Endothelial cell of umbilical vein (primary cell): ENCODE measurements around the gene VWA5B2. TPM values are rescaled to one million over a fixed set of nuclear protein-coding genes. Genes with fewer than 3 reads are reported as not detected.

Experiments
- BruUV-seq: library from RNA; stranded (reverse); fragments of 400-500 nt; replicated peaks from 2 replicates; lab custom pipeline; 2021; lab: Mats Ljungman, UMichigan
- CTCF ChIA-PET: fragments of 300-600, 350-600 bp; sonication (Branson Sonifier 250); formaldehyde crosslinking; loops from one replicate; lab custom pipeline; 2021; ENCODE audit warnings: antibody characterized with exemption, inconsistent platforms; lab: Charles Lee
- POLR2A ChIA-PET: fragments of 300-600, 350-600 bp; sonication (Branson Sonifier 250); formaldehyde crosslinking; loops from one replicate; lab custom pipeline; 2021; ENCODE audit warnings: antibody characterized with exemption, inconsistent platforms; lab: Charles Lee
- DNase-seq: peaks from one replicate; pipeline ENCODE4 v3.0.0-alpha.2; 2011; ENCODE audit warnings: low read depth, low spot score
- FAIRE-seq: peaks from 2 replicates; lab custom pipeline; 2011; peaks lifted over from hg19 to GRCh38; lab: Jason Lieb, UNC
- H2AFZ ChIP-seq: 2 replicates; pipeline ENCODE4 v1.6.0; 2012; ENCODE audit warnings: low read depth, low read length, control low read depth, inconsistent platforms
- H3K27ac ChIP-seq: 2 replicates; pipeline ENCODE4 v1.5.1; 2011; ENCODE audit warnings: low read depth, mild to moderate bottlenecking, control low read depth, low read length, moderate library complexity; ENCODE audit not compliant: insufficient read depth
- H3K27me3 ChIP-seq, 2 experiments: 2 replicates each; pipeline versions ENCODE4 v1.6.0 to v1.6.1; 2011; ENCODE audit warnings: low read length in 2 of 2, mixed read lengths in 1 of 2; ENCODE audit not compliant: control insufficient read depth in 2 of 2, insufficient read depth in 2 of 2
- H3K36me3 ChIP-seq, 2 experiments: 2 replicates in 1 of 2; 3 replicates in 1 of 2; pipeline ENCODE4 v1.5.1; 2011; ENCODE audit warnings: low read length in 2 of 2, mild to moderate bottlenecking in 1 of 2, moderate library complexity in 1 of 2; ENCODE audit not compliant: control insufficient read depth in 2 of 2, insufficient read depth in 2 of 2; ENCODE audit errors: extremely low read depth in 1 of 2
- H3K4me1 ChIP-seq: 3 replicates; pipeline ENCODE4 v1.5.1; 2011; ENCODE audit warnings: mild to moderate bottlenecking, low read length; ENCODE audit not compliant: control insufficient read depth, insufficient read depth; ENCODE audit errors: extremely low read depth
- H3K4me2 ChIP-seq: 2 replicates; pipeline ENCODE4 v1.6.1; 2011; ENCODE audit warnings: low read length, control low read depth, mixed read lengths; ENCODE audit not compliant: insufficient read depth
- H3K4me3 ChIP-seq, 3 experiments: fragments of 200-600 bp in 1 of 3; sonication (generic), shearing (Covaris generic) in 1 of 3; replicated peaks in 1 of 3; 2 replicates each; pipeline ENCODE4 v1.5.1; 2011 to 2016; ENCODE audit warnings: control low read depth in 3 of 3, low read length in 3 of 3, mild to moderate bottlenecking in 2 of 3, inconsistent platforms in 1 of 3, low read depth in 1 of 3, moderate library complexity in 1 of 3; ENCODE audit not compliant: insufficient read depth in 1 of 3
- H3K79me2 ChIP-seq: 2 replicates; pipeline ENCODE4 v1.6.0; 2012; ENCODE audit warnings: low read length, inconsistent platforms; ENCODE audit not compliant: control insufficient read depth, insufficient read depth
- H3K9ac ChIP-seq: replicated peaks from 2 replicates; pipeline ENCODE3; 2011; ENCODE audit warnings: low read length, control low read depth; ENCODE audit not compliant: insufficient read depth; ENCODE audit errors: extremely low read depth
- H3K9me1 ChIP-seq: replicated peaks from 3 replicates; pipeline ENCODE4 v1.6.0; 2011; ENCODE audit warnings: mild to moderate bottlenecking, low read length; ENCODE audit not compliant: control insufficient read depth, insufficient read depth; ENCODE audit errors: extremely low read depth
- H3K9me3 ChIP-seq: replicated peaks from 2 replicates; pipeline ENCODE4 v1.5.1; 2012; ENCODE audit warnings: low read length, inconsistent platforms; ENCODE audit not compliant: control insufficient read depth, insufficient read depth
- H4K20me1 ChIP-seq: replicated peaks from 2 replicates; pipeline ENCODE3; 2011; ENCODE audit warnings: mild to moderate bottlenecking, low read length; ENCODE audit not compliant: control insufficient read depth, insufficient read depth; ENCODE audit errors: extremely low read depth
- EZH2 ChIP-seq: IDR thresholded peaks from 2 replicates; pipeline ENCODE4 v1.6.1; 2012; ENCODE audit warnings: borderline replicate concordance, low read depth, mild to moderate bottlenecking, moderate library complexity, low read length, inconsistent platforms; ENCODE audit not compliant: severe bottlenecking
- GATA2 ChIP-seq: IDR thresholded peaks from 2 replicates; pipeline ENCODE4 v1.7.0; 2011; ENCODE audit warnings: low read depth, mild to moderate bottlenecking, moderate library complexity, mixed read lengths, low read length; ENCODE audit not compliant: insufficient read length, insufficient read depth
- MYC ChIP-seq: IDR thresholded peaks from one replicate; pipeline ENCODE4 v1.6.1; 2011; ENCODE audit warnings: mild to moderate bottlenecking, low read depth, low read length
- POLR2A ChIP-seq: IDR thresholded peaks from 2 replicates; pipeline ENCODE4 v1.6.1; 2012; ENCODE audit warnings: low read depth, mild to moderate bottlenecking, control low read depth, low read length
- dilution Hi-C: fragments of 300-500 bp; cut with MboI; formaldehyde crosslinking; loops from one replicate; pipeline ENCODE4 v1.15.0; 2019; ENCODE audit warnings: low sequenced_read_pairs; ENCODE audit not compliant: extremely low pct_ligation_motif_present
- intact Hi-C: fragments of 100-400 bp; cut with micrococcal nuclease; formaldehyde crosslinking; loops from one replicate; pipeline ENCODE4 v1.10.0; 2022
- polyA plus RNA-seq, 4 experiments: library from polyadenylated mRNA; depleted of rRNA in 3 of 4; stranded (reverse) in 3 of 4; unstranded in 1 of 4; fragments of >200 nt; gene quantifications; 2 replicates each; pipeline versions ENCODE4 v1.2.1 to v1.2.3, GENCODE V29; 2011 to 2012; ENCODE audit warnings: missing spikeins in 1 of 4
- total RNA-seq: library from RNA; stranded (reverse); gene quantifications from 2 replicates; pipeline ENCODE4 v1.2.3, GENCODE V29; 2021
- TF ChIP-seq, protein P1 (sequence below), 2 donors: IDR thresholded peaks; 1 replicate in 1 of 2; 2 replicates in 1 of 2; pipeline ENCODE4 v1.5.1; 2011; ENCODE audit warnings: low read length in 2 of 2, mild to moderate bottlenecking in 2 of 2, moderate library complexity in 2 of 2, control low read depth in 1 of 2, inconsistent platforms in 1 of 2, low read depth in 1 of 2; ENCODE audit not compliant: insufficient read depth in 1 of 2; ENCODE audit errors: extremely low read depth in 1 of 2

The VWA5B2 gene
- total and polyA plus RNA-seq, 2 donors (not counting 3 experiments of a cell fraction or from before 2014, with no cell fraction given), result 0.03 TPM; not detected in 1

DNA sequence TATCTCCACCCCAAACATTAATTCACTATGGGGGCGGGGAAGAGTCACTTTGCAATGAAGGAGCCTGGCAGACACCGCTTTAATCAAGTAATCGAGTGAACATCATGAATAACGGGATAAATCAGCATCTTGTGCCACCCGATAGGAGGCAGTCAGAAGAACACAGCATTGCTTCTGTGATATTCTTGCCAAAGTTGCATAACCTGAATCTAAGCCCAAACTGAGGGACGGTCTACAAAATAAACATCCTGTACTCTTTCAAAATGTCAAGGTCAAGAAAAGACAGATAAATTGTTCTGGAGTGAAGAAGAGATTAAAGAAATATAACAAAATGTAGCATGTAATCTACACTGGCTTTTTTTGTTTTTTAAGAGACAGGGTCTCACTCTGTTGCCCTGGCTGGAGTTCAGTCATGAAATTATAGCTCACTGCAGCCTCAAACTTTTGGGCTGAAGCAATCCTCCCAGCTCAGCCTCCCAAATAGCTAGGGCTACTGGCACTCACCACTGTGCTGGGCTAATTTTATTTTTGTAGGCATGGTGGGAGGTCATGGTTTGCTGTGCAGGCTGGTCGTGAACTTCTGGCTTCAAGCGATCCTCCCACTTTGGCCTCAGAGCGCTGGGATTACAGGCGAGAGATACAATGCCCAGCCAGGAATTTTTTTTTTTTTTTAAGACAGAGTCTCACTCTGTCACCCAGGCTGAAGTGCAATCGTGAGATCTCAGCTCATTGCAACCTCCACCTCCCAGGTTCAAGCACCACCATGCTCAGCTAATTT is 20.1 kb upstream of the VWA5B2 start:
- no peaks in the 10 kb centered on the region for H3K9me3 ChIP-seq
- no peaks in the 10 kb centered on the region for H3K4me1 ChIP-seq
- H3K4me3 ChIP-seq, result no peak overlapping the region
- no peaks in the 10 kb centered on the region for H3K79me2 ChIP-seq
- no peak overlapping the region for H3K9ac ChIP-seq
- DNase-seq, result no peak
- intact Hi-C loops, result no loop called here
- H2AFZ ChIP-seq, result no peak overlapping the region
- H3K4me2 ChIP-seq, result no peak overlapping the region
- no peak overlapping the region for H3K27ac ChIP-seq
- ChIA-PET POLR2A (no interaction called here), CTCF (interaction anchor here (3.6 kb wide), 1 partner anchor 18 kb away, joined by 24 read pairs; no protein-coding TSS in a partner anchor)
- peaks cover 7 to 11% of the 10 kb centered on the region in 2 experiments for H3K27me3 ChIP-seq
- H4K20me1 ChIP-seq, result no peaks in the 10 kb centered on the region
- TF ChIP-seq EZH2 (no peak), MYC (no peak), POLR2A (no peak), GATA2 (no peak)
- TF ChIP-seq, protein P1, sequence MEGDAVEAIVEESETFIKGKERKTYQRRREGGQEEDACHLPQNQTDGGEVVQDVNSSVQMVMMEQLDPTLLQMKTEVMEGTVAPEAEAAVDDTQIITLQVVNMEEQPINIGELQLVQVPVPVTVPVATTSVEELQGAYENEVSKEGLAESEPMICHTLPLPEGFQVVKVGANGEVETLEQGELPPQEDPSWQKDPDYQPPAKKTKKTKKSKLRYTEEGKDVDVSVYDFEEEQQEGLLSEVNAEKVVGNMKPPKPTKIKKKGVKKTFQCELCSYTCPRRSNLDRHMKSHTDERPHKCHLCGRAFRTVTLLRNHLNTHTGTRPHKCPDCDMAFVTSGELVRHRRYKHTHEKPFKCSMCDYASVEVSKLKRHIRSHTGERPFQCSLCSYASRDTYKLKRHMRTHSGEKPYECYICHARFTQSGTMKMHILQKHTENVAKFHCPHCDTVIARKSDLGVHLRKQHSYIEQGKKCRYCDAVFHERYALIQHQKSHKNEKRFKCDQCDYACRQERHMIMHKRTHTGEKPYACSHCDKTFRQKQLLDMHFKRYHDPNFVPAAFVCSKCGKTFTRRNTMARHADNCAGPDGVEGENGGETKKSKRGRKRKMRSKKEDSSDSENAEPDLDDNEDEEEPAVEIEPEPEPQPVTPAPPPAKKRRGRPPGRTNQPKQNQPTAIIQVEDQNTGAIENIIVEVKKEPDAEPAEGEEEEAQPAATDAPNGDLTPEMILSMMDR (IDR thresholded peaks at IDR 0.05; ENCODE audit: extremely low read depth in 1 of 2, insufficient read depth in 1 of 2, low read depth in 1 of 2, low read length in 2 of 2), result no peak
- H3K9me1 ChIP-seq, result no peaks in the 10 kb centered on the region
- no peaks in the 10 kb centered on the region for H3K36me3 ChIP-seq
- no peak for FAIRE-seq
- dilution Hi-C loops, result no loop called here
- BruUV-seq, result no TSS peak
